GM21529 (cell line): ENCODE data around the gene MICALL2.

Source experiments
- ATAC-seq: cut with Tn5 transposase; IDR thresholded peaks from one replicate; pipeline ENCODE4 v1.9.1; 2021; ENCODE audit not compliant: unreplicated experiment

The MICALL2 gene

GRCh38 chr7:1458683-1459511 lies at the start of gene MICALL2:
Gene MICALL2 (minus strand): TSS chr7:1459470. CDS start chr7:1459326, 144 bp downstream.
- peak; percentile 21 for ATAC-seq

DNA sequence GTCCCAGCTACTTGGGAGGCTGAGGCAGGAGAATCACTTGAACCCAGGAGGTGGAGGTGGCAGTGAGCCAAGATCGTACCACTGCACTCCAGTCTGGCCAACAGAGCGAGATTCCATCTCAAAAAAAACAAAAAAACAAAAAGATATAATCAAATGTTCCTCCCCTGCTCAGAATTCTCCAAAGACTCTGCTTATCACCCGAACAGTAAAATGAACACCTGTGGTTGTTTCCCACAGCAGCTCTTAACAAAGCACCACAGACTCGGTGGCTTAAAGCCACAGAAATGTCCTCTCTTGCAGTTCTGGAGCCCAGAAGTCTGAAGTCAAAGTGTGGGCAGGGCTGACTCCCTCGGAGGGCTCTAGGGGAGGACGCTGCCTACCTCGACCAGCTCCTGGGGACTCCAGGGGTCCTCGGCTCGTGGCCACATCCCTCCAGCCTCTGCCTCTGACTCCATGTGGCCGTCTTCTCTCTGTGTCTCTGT lies 49.0 kb upstream of the MICALL2 start:
- no peak for ATAC-seq

GRCh38 chr7:1505731-1506550 lies 46.7 kb upstream of the MICALL2 start:
- no peak for ATAC-seq

GRCh38 chr7:1503816-1504775 lies 44.8 kb upstream of the MICALL2 start, which contains the start of gene INTS1:
Gene INTS1 (minus strand): TSS chr7:1504389. CDS start chr7:1503960, 429 bp downstream.
- ATAC-seq = peak; percentile 78

- no peak for ATAC-seq
Observed at GRCh38 chr7:1503390-1503789, 44.1 kb upstream of the MICALL2 start.

DNA sequence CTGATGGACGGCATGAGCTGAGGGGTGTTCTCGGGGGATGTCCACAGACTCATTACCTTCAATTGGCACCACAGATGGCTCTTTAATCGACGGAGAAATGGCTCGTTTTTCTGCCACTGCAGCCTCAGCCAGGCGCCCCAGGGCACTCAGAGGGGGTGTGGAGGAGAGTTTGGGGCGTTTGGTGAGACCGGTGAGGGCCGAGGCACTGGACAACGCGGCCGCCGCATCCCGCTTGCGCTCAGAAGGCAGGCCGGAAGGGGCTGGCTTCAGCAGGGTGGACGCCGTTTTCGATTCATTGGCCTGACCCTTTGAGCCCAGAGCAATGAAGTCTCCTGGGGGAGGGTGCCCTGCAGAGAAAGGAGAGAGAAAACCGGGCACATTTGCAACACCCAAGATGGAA lies 43.6 kb upstream of the MICALL2 start:
- no peak for ATAC-seq

GRCh38 chr7:1501487-1502270 lies 42.4 kb upstream of the MICALL2 start:
- no peak for ATAC-seq

DNA sequence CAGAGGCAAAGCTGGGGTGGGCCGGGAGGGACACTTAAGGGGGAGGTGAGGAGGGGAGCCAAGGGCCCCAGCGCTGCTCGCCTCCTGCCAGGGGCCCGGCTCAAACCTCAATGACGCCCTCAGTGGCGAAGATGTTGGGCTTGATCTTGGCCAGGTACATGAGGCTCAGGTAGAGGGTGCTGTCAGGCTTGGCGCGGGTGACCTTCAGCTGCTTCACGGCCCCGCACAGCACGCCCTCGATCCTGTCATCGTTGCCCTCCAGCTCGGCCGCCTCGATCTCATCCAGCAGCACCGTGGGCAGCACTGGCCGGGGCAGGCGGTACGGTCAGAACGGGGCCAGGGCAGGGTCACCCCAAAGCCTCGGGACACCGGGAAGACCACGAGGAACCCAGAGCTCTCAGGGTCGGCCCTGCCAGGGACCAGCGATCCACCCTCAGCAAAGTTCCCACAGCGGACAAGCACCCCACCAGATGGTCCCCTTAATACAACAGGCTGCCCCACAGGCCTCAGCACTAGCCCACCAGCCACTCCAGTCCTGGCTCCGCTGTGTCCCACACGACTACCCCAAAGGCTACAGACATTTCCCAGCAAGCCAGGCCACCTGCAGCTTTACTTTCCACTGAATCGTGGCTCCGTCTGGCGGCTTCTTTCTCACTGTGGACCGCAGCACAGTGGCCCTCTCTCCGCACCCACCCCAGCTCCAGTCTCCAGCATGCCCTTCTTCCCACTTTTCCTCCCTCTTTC lies 41.0 kb upstream of the MICALL2 start:
- ATAC-seq = no peak

DNA sequence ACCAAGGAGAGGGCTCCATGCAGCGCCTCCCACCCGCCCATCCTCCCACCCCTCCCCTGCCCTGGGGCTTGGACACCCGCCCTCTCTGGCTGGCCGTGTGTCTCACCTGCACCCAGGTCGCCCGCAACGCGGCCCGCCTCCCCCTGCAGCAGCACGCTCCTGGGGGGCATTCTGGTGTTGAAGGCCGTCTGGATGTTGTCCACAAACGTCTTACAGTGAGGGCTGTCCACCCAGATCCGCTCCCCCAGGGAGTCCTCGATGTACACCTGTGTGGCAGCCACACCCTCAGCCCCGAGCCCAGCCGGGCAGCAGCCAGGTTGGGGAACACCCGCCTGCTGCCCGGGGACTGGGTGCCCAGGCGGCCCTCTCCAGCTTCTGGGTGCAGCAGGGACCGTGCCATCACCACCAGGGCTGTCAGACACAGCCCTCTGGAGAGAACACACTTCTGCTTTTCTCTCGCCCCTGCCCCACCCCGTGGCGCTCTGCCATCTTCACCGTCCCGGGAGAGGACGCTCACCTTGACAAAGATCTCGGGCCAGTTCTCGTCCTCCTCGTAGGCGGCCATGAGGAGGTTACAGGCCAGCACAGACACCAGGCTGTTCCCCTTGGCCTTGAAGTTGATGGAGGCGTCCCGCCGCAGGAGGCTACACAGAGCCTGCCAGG lies 40.2 kb upstream of the MICALL2 start:
- ATAC-seq = no peak

- no peak for ATAC-seq
Observed at GRCh38 chr7:1498370-1499305, 39.4 kb upstream of the MICALL2 start.

GRCh38 chr7:1497293-1497927 lies 38.1 kb upstream of the MICALL2 start:
- ATAC-seq = no peak

- ATAC-seq = no peak
Observed at GRCh38 chr7:1496531-1497292, 37.4 kb upstream of the MICALL2 start.

DNA sequence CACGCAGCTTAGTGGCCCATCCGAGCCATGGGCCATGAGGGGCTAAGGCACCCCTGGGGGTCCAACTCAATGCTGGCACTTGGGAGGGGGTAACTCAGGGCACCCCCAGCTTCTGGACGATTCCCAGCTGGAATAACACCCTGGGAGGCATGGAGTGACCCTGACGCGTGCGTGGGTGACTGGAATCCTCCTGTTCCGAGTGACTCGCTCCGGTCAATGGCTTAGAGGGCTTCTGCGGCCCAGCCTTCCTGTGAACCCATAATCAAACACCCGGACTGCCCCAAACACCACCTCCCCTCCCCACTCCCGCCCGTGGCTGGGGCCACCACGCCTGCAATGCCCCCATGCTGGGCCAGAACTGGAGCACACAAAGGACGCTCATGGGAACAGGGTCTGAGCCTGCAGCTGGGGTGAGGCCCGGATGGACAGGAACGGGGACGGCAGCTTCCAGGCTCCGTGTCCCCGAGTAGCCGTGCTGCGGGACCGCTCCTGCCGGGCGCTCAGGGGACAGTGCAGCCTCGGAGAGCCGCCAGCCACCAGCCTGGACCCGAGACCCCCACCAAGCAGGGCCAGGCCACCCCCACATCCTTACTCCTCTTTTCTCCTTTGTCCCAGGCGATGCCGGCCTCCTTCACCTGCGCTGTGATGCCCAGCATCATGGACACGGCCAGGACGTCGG lies 36.4 kb upstream of the MICALL2 start:
- ATAC-seq = no peak

GRCh38 chr7:1494866-1495563 lies 35.7 kb upstream of the MICALL2 start:
- no peak for ATAC-seq

DNA sequence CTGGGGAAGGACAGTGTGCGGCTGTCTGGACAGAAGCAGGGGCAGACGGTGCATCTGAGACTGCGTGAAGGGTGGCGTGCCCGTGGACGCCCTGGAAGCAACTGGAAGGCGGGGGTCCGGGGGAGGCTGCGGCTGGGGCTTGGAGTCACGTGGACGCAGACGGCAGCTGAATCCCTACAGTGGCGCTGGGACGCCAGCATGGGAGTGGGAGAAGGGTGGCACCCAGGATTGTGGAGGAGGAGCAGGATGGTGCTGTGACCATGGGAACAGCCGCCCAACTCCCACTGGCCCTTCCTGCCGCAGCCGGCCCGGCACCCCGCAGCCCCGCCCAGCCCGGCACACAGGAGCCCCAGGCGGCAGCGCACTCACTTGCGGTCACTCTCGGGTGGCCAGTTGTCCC lies 35.2 kb upstream of the MICALL2 start:
- ATAC-seq = no peak
